Ovary (tissue), 3 donors: ENCODE measurements around the gene HIPK2.

Experiments used
- CTCF ChIP-seq, 3 donors: fragments of 450-650 bp in 2 of 3; fragments of 200-600 bp in 1 of 3; IDR thresholded peaks; one replicate each; pipeline versions ENCODE4 v1.5.1 to v1.8.0; 2016 to 2022; ENCODE audit warnings: antibody characterized with exemption in 3 of 3, mild to moderate bottlenecking in 1 of 3
- EP300 ChIP-seq: sonication (generic); formaldehyde crosslinking; IDR thresholded peaks from one replicate; pipeline ENCODE4 v1.6.1; 2017; ENCODE audit warnings: antibody characterized with exemption
- donor health status: DM: no; HTN: no; CAD: no.

GRCh38 chr7:139732471-139733167 is 45.2 kb downstream of the HIPK2 start:
- TF ChIP-seq EP300 (no peak), CTCF (IDR thresholded peaks at IDR 0.05) (no peak)
